Liver (tissue), 2 donors: Measurements from ENCODE around the gene DNAI1.

ENCODE experiments used
- TF ChIP-seq, protein P1 (sequence below): IDR thresholded peaks from 2 replicates; pipeline ENCODE4 v1.6.1; 2016; ENCODE audit warnings: antibody characterized with exemption
- TF ChIP-seq, protein P2 (sequence below): fragments of 150-350 bp; IDR thresholded peaks from 2 replicates; pipeline ENCODE4 v1.5.1; 2017; ENCODE audit warnings: improper control_type of control experiment, low read depth, low read length; ENCODE audit not compliant: missing input control
- donor health status: healthy.

DNA sequence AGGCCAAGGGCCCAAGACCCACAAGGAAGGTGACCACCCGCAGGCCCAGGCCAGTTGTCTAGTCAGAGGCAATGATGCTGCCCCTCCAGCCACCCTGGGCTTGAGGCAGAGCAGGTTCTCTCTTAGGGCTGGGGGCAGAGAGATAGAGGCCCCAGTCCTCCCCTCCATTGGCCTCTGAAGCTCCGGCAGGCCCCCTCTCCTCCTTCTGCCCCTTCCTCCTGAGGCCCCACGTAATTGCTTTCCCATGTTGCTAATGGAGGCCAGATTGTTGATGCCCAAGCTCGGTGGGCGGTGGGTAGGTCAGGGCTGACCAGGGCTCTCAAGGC lies 90.8 kb downstream of the DNAI1 start:
- TF ChIP-seq, protein P1, sequence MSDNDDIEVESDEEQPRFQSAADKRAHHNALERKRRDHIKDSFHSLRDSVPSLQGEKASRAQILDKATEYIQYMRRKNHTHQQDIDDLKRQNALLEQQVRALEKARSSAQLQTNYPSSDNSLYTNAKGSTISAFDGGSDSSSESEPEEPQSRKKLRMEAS = no peak
- TF ChIP-seq, protein P2, sequence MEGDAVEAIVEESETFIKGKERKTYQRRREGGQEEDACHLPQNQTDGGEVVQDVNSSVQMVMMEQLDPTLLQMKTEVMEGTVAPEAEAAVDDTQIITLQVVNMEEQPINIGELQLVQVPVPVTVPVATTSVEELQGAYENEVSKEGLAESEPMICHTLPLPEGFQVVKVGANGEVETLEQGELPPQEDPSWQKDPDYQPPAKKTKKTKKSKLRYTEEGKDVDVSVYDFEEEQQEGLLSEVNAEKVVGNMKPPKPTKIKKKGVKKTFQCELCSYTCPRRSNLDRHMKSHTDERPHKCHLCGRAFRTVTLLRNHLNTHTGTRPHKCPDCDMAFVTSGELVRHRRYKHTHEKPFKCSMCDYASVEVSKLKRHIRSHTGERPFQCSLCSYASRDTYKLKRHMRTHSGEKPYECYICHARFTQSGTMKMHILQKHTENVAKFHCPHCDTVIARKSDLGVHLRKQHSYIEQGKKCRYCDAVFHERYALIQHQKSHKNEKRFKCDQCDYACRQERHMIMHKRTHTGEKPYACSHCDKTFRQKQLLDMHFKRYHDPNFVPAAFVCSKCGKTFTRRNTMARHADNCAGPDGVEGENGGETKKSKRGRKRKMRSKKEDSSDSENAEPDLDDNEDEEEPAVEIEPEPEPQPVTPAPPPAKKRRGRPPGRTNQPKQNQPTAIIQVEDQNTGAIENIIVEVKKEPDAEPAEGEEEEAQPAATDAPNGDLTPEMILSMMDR = no peak
